ENCODE results near the gene ADM5. TPM values are rescaled to one million over a fixed set of nuclear protein-coding genes. Genes with fewer than 3 reads are reported as not detected.

The ADM5 gene
- total and polyA plus RNA-seq, 10 donors: 1.4 to 14.2 (median 3.7) TPM

- WGBS, 5 donors: 92 to 96% (median 93%) methylated on average over 53 to 58 of the region's 58 CpGs
Observed at GRCh38 chr19:49652551-49653465, 36.6 kb upstream of the ADM5 start.

GRCh38 chr19:49653466-49653806, 36.0 kb upstream of the ADM5 start:
- peak; percentile 67 for DNase-seq
- TF ChIP-seq CTCF (IDR thresholded peaks at IDR 0.05 in 8 of 11, conservative IDR thresholded peaks at IDR 0.05 in 3 of 11): no peak
- TF ChIP-seq POLR2AphosphoS5 (IDR thresholded peaks at IDR 0.05): peak in 1 of 3 donors; percentile 52
- intact Hi-C loops (cut with DNase I; ENCODE audit: low total_unique reads): no loop called here
- Histone ChIP-seq H3K27ac (peak overlapping the region in 3 of 8 donors; percentile 7 to 39 (median 31)), H3K9me3 (no peaks in the 10 kb centered on the region), H3K4me1 (peaks cover 0 to 42% (median 8%) of the 10 kb centered on the region in 6 donors), H3K36me3 (peaks cover 0 to 100% (median 86%) of the 10 kb centered on the region in 6 donors), H3K27me3 (replicated peaks in 1 of 7) (no peaks in the 10 kb centered on the region), H3K4me3 (no peak overlapping the region)
- 86 to 92% (median 88%) methylated on average over 10 to 13 of the region's 13 CpGs for WGBS, 5 donors

More at GRCh38 chr19:49652551-49653465, 36.6 kb upstream of the ADM5 start:
- peaks cover 0 to 100% (median 83%) of the 10 kb centered on the region in 6 donors for H3K36me3 ChIP-seq
- peak overlapping the region in 3 of 8 donors; percentile 7 to 39 (median 31) for H3K27ac ChIP-seq
- no peak overlapping the region for H3K4me3 ChIP-seq
- peaks cover 0 to 42% (median 8%) of the 10 kb centered on the region in 6 donors for H3K4me1 ChIP-seq
- peak in 2 of 3 donors; percentile 13 to 47 for TF ChIP-seq POLR2AphosphoS5 (IDR thresholded peaks at IDR 0.05)
- TF ChIP-seq POLR2A (IDR thresholded peaks at IDR 0.05): no peak
- TF ChIP-seq CTCF (IDR thresholded peaks at IDR 0.05 in 8 of 11, conservative IDR thresholded peaks at IDR 0.05 in 3 of 11): no peak
- no peaks in the 10 kb centered on the region for H3K9me3 ChIP-seq
- no peaks in the 10 kb centered on the region for H3K27me3 ChIP-seq (replicated peaks in 1 of 7)
- intact Hi-C loops (cut with DNase I; ENCODE audit: low total_unique reads): no loop called here
- peak; percentile 66 for DNase-seq

GRCh38 chr19:49654581-49654980, 34.8 kb upstream of the ADM5 start:
- H3K27ac ChIP-seq: peak overlapping the region in 3 of 8 donors; percentile 38 to 55 (median 52)
- DNase-seq: peak; percentile 73
- 78 to 93% (median 91%) methylated on average over 10 of the region's 10 CpGs for WGBS, 5 donors
- no peaks in the 10 kb centered on the region for H3K27me3 ChIP-seq (replicated peaks in 1 of 7)
- TF ChIP-seq POLR2A (IDR thresholded peaks at IDR 0.05): no peak
- TF ChIP-seq POLR2AphosphoS5 (IDR thresholded peaks at IDR 0.05): peak in 1 of 3 donors; percentile 33
- peaks cover 0 to 100% (median 94%) of the 10 kb centered on the region in 6 donors for H3K36me3 ChIP-seq
- intact Hi-C loops (cut with DNase I; ENCODE audit: low total_unique reads): no loop called here
- H3K4me1 ChIP-seq: peaks cover 0 to 46% (median 8%) of the 10 kb centered on the region in 6 donors
- no peak overlapping the region for H3K4me3 ChIP-seq
- H3K9me3 ChIP-seq: no peaks in the 10 kb centered on the region

GRCh38 chr19:49655570-49656455, 33.6 kb upstream of the ADM5 start:
- Histone ChIP-seq H3K4me3 (no peak overlapping the region), H3K27me3 (replicated peaks in 1 of 7) (no peaks in the 10 kb centered on the region), H3K27ac (peak overlapping the region in 3 of 8 donors; percentile 38 to 55 (median 52)), H3K4me1 (peaks cover 0 to 34% (median 3%) of the 10 kb centered on the region in 6 donors), H3K36me3 (peaks cover 0 to 100% (median 92%) of the 10 kb centered on the region in 6 donors), H3K9me3 (no peaks in the 10 kb centered on the region)
- no peak for TF ChIP-seq POLR2A (IDR thresholded peaks at IDR 0.05)
- no peak for TF ChIP-seq POLR2AphosphoS5 (IDR thresholded peaks at IDR 0.05)
- TF ChIP-seq CTCF (IDR thresholded peaks at IDR 0.05 in 8 of 11, conservative IDR thresholded peaks at IDR 0.05 in 3 of 11): no peak
- WGBS, 5 donors: 84 to 90% (median 88%) methylated on average over 17 to 23 of the region's 23 CpGs
- intact Hi-C loops (cut with DNase I; ENCODE audit: low total_unique reads): no loop called here
- DNase-seq: no peak

Data from spleen (tissue), 11 donors.